ENCODE results near the gene CFAP77. TPM values are rescaled to one million over a fixed set of nuclear protein-coding genes. Genes with fewer than 3 reads are reported as not detected.
A peak's percentile ranks its signal among the peaks of the same experiment; 100 is the strongest.

CFAP77 gene
- total and polyA plus RNA-seq, 10 of the 15 experiments (the other 5 are each of a cell fraction or from before 2014, with no cell fraction given) = 0.33 TPM; not detected in 9

GRCh38 chr9:132381966-132382541, 28.0 kb upstream of the CFAP77 start (continued):
- TF ChIP-seq SPI1 (IDR thresholded peaks at IDR 0.05; ENCODE audit: borderline replicate concordance, insufficient read depth, low read depth, low read length) (peak; percentile 89), HDGF (IDR thresholded peaks at IDR 0.05) (no peak), POLR2AphosphoS2 (IDR thresholded peaks at IDR 0.05; ENCODE audit: low read depth, low read length) (no peak), NFXL1 (IDR thresholded peaks at IDR 0.05; ENCODE audit: borderline replicate concordance) (no peak), ZBED1 (IDR thresholded peaks at IDR 0.05; ENCODE audit: borderline replicate concordance) (no peak), TBL1XR1 (IDR thresholded peaks at IDR 0.05; ENCODE audit: low read depth, low read length) (peak; percentile 93), FOXM1 (IDR thresholded peaks at IDR 0.05; ENCODE audit: low read depth, low read length) (peak; percentile 75; the same call in 1 of the 2 replicates), SREBF2 (IDR thresholded peaks at IDR 0.05; ENCODE audit: low read length) (no peak), RUNX3 (IDR thresholded peaks at IDR 0.05; ENCODE audit: low read length) (peak; percentile 98), RAD51 (IDR thresholded peaks at IDR 0.05) (no peak), RELA (IDR thresholded peaks at IDR 0.05; ENCODE audit: borderline replicate concordance, partially characterized antibody) (no peak), PKNOX1 (IDR thresholded peaks at IDR 0.05) (peak; percentile 87), ZNF217 (IDR thresholded peaks at IDR 0.05) (no peak), CREB1 (IDR thresholded peaks at IDR 0.05; ENCODE audit: low read depth) (no peak), KDM1A (IDR thresholded peaks at IDR 0.05; ENCODE audit: borderline replicate concordance) (no peak), SREBF1 (IDR thresholded peaks at IDR 0.05; ENCODE audit: low read length) (no peak), EZH2 (IDR thresholded peaks at IDR 0.05; ENCODE audit: borderline replicate concordance, control insufficient read depth, low read depth, low read length) (no peak), MTA2 (IDR thresholded peaks at IDR 0.05; ENCODE audit: low read depth) (no peak; the same call in 1 of the 2 replicates), USF1 (IDR thresholded peaks at IDR 0.05; ENCODE audit: borderline replicate concordance, extremely low read length, insufficient read depth, low read depth, low read length) (no peak), ZBTB11 (CRISPR knock-in tag; IDR thresholded peaks at IDR 0.05) (no peak), CBX5 (IDR thresholded peaks at IDR 0.05; ENCODE audit: low read depth) (no peak)
- TF ChIP-seq, protein P1, sequence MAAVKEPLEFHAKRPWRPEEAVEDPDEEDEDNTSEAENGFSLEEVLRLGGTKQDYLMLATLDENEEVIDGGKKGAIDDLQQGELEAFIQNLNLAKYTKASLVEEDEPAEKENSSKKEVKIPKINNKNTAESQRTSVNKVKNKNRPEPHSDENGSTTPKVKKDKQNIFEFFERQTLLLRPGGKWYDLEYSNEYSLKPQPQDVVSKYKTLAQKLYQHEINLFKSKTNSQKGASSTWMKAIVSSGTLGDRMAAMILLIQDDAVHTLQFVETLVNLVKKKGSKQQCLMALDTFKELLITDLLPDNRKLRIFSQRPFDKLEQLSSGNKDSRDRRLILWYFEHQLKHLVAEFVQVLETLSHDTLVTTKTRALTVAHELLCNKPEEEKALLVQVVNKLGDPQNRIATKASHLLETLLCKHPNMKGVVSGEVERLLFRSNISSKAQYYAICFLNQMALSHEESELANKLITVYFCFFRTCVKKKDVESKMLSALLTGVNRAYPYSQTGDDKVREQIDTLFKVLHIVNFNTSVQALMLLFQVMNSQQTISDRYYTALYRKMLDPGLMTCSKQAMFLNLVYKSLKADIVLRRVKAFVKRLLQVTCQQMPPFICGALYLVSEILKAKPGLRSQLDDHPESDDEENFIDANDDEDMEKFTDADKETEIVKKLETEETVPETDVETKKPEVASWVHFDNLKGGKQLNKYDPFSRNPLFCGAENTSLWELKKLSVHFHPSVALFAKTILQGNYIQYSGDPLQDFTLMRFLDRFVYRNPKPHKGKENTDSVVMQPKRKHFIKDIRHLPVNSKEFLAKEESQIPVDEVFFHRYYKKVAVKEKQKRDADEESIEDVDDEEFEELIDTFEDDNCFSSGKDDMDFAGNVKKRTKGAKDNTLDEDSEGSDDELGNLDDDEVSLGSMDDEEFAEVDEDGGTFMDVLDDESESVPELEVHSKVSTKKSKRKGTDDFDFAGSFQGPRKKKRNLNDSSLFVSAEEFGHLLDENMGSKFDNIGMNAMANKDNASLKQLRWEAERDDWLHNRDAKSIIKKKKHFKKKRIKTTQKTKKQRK (IDR thresholded peaks at IDR 0.05; ENCODE audit: low read depth, low read length) = no peak
